Stomach (tissue), 9 donors: ENCODE measurements around the gene FOXP3. TPM values are rescaled to one million over a fixed set of nuclear protein-coding genes. Genes with fewer than 3 reads are reported as not detected.

ENCODE experiments used
- DNase-seq, 2 donors: peaks; one replicate each; pipeline versions ENCODE4 v3.0.0 to v3.0.0-alpha.2; 2013 to 2019
- H3K27ac ChIP-seq, 5 donors: fragments of 200-600 bp in 4 of 5; sonication (generic) in 4 of 5; one replicate each; pipeline ENCODE4 v1.5.1; 2013 to 2019; ENCODE audit warnings: mild to moderate bottlenecking in 1 of 5, moderate library complexity in 1 of 5
- H3K27me3 ChIP-seq, 3 donors: fragments of 200-600 bp; sonication (generic); one replicate each; pipeline ENCODE4 v1.5.1; 2017 to 2019; ENCODE audit warnings: mixed run types in 1 of 3
- H3K36me3 ChIP-seq, 4 donors: fragments of 200-600 bp; sonication (generic); 1 replicate in 3 of 4; 2 replicates in 1 of 4; pipeline ENCODE4 v1.5.1; 2016 to 2019
- H3K4me1 ChIP-seq, 4 donors: fragments of 200-600 bp; sonication (generic); one replicate each; pipeline ENCODE4 v1.5.1; 2016 to 2019
- H3K4me3 ChIP-seq, 4 donors: fragments of 200-600 bp; sonication (generic) in 3 of 4; one replicate each; pipeline ENCODE4 v1.5.1; 2016 to 2019; ENCODE audit warnings: mild to moderate bottlenecking in 1 of 4
- H3K9me3 ChIP-seq, 4 donors: fragments of 200-600 bp; sonication (generic); one replicate each; pipeline ENCODE4 v1.5.1; 2016 to 2019
- EP300 ChIP-seq: sonication (generic); formaldehyde crosslinking; IDR thresholded peaks from one replicate; pipeline ENCODE4 v1.6.1; 2017; ENCODE audit warnings: antibody characterized with exemption
- POLR2A ChIP-seq, 4 donors: fragments of 450-650 bp; IDR thresholded peaks; one replicate each; pipeline ENCODE4 v1.6.1; 2016; ENCODE audit warnings: antibody characterized with exemption in 4 of 4, control low read depth in 2 of 4, mild to moderate bottlenecking in 1 of 4, moderate library complexity in 1 of 4
- POLR2AphosphoS5 ChIP-seq, 3 donors: sonication (generic); formaldehyde crosslinking; IDR thresholded peaks; one replicate each; pipeline ENCODE4 v1.6.1; 2016; ENCODE audit warnings: antibody characterized with exemption in 3 of 3
- WGBS, 5 donors: extraction: QIAGEN DNeasy Blood & Tissue Kit in 3 of 5; methylation state at CpG; one replicate each; pipeline versions ENCODE4 v1.1.5 to v1.1.7; 2013 to 2018; 5-methylcytosine and 5-hydroxymethylcytosine counted together
- intact Hi-C: fragments of 100-400 bp; cut with DNase I; formaldehyde crosslinking; loops from one replicate; pipeline ENCODE4 v1.15.1; 2023; ENCODE audit warnings: low total_unique reads
- polyA plus RNA-seq, 3 donors: library from polyadenylated mRNA; stranded (reverse); fragments of 200-250 nt; gene quantifications; one replicate each; pipeline ENCODE4 v1.2.3, GENCODE V29; 2013
- total RNA-seq, 5 donors: library from RNA; depleted of rRNA; stranded (reverse); fragments of >200 nt; gene quantifications; one replicate each; pipeline versions ENCODE4 v1.1.0 to v1.2.3, GENCODE V29; 2014 to 2016
- TF ChIP-seq, protein P1 (sequence below), 7 experiments: fragments of 450-650 bp in 4 of 7; fragments of 200-600 bp in 3 of 7; sonication (generic) in 3 of 7; IDR thresholded peaks; one replicate each; pipeline ENCODE4 v1.5.1; 2016 to 2019; ENCODE audit warnings: antibody characterized with exemption in 7 of 7, control low read depth in 2 of 7, mild to moderate bottlenecking in 1 of 7
- donor health status: healthy with polysubstance abuse.
- donor health status: Bipolar disorder and iron deficiency.
- donor health status: healthy.

Gene FOXP3
- total and polyA plus RNA-seq, 8 donors = 0.12 to 0.88 TPM; not detected in 6

DNA sequence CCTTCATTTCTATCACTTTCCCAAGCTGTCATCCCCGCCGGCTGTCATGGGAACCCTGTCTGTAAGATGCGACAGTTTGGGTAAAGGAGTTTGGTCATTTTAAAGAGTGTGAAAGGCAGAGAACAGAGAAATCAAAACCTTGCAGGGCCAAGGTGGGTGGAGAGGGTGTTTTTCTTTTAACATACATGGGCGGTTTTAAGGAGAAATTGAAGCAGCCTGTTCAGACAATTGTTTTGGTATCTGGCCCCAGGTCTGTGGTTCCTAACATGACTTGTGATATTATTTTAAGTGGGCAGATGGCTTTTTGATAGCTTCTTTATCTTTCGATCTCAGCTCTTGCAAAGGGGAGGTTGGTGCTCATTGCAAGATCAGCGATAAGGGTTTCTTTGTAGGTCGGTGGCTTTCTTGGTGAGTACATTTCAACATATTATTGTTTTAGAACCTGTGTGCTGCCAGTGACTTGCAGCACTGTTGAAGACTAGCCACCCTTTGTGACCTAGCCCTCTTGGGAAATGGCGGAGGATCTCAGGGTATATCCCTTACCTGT, 8.7 kb upstream of the FOXP3 start:
- Histone ChIP-seq H3K27ac (peak overlapping the region in 1 of 5 donors; percentile 38), H3K36me3 (no peaks in the 10 kb centered on the region), H3K27me3 (no peaks in the 10 kb centered on the region), H3K4me3 (no peak overlapping the region), H3K4me1 (peaks cover 5 to 45% (median 33%) of the 10 kb centered on the region in 4 donors), H3K9me3 (no peaks in the 10 kb centered on the region)
- TF ChIP-seq EP300 (no peak), POLR2AphosphoS5 (IDR thresholded peaks at IDR 0.05) (no peak), POLR2A (IDR thresholded peaks at IDR 0.05) (no peak)
- TF ChIP-seq, protein P1, sequence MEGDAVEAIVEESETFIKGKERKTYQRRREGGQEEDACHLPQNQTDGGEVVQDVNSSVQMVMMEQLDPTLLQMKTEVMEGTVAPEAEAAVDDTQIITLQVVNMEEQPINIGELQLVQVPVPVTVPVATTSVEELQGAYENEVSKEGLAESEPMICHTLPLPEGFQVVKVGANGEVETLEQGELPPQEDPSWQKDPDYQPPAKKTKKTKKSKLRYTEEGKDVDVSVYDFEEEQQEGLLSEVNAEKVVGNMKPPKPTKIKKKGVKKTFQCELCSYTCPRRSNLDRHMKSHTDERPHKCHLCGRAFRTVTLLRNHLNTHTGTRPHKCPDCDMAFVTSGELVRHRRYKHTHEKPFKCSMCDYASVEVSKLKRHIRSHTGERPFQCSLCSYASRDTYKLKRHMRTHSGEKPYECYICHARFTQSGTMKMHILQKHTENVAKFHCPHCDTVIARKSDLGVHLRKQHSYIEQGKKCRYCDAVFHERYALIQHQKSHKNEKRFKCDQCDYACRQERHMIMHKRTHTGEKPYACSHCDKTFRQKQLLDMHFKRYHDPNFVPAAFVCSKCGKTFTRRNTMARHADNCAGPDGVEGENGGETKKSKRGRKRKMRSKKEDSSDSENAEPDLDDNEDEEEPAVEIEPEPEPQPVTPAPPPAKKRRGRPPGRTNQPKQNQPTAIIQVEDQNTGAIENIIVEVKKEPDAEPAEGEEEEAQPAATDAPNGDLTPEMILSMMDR (IDR thresholded peaks at IDR 0.05) = no peak
- intact Hi-C loops = no loop called here
- no peak for DNase-seq
- WGBS, 5 donors = 70 to 80% (median 77%) methylated on average over 8 of the region's 8 CpGs

DNA sequence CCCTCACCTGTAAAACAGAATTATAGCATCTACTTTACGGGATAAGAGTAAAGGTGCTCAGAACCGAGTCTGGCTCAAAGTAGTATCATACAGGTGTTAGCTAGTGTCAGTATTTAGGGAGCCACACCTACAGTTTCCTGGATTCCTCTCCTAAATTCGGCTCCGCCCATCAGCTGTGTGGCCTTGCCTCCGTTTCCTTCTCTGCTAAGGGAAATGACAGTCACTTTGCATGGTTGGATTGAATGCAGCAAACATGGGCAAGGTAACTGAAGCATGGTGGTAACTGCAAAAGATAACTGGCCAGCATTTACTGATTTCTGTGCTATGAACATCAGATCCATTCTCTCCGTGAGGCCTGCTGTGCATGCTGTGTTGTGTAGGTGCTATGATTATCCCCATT, 7.9 kb upstream of the FOXP3 start:
- TF ChIP-seq EP300 (no peak), POLR2AphosphoS5 (IDR thresholded peaks at IDR 0.05) (no peak), POLR2A (IDR thresholded peaks at IDR 0.05) (no peak)
- no peaks in the 10 kb centered on the region for H3K36me3 ChIP-seq
- WGBS, 5 donors = 35 to 57% (median 46%) methylated on average over 6 of the region's 6 CpGs
- intact Hi-C loops = no loop called here
- no peaks in the 10 kb centered on the region for H3K9me3 ChIP-seq
- peak overlapping the region in 1 of 5 donors; percentile 38 for H3K27ac ChIP-seq
- no peaks in the 10 kb centered on the region for H3K27me3 ChIP-seq
- H3K4me3 ChIP-seq = peak overlapping the region in 2 of 4 donors; percentile 19 to 65
- DNase-seq = no peak
- H3K4me1 ChIP-seq = peaks cover 5 to 45% (median 33%) of the 10 kb centered on the region in 4 donors

DNA sequence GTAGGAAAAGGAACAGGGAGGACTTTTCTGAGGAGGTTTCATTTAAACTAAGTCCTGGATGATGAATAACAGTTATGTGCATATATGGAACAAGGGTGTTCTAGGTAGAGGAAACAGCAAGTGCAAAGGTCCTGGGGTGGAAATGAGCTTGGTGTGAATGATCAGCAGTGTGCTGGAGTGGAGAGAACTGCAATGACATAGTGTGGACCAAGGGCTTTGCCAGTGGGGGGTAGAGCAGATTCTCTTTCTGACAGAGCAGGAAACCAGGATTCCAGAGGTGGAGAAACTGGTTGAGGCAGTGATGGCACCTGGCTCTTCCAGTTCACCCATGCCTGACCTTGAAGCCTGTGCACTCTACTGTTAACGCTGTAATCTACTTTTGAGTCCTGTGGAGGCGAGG, 6.8 kb upstream of the FOXP3 start:
- no peaks in the 10 kb centered on the region for H3K36me3 ChIP-seq
- TF ChIP-seq, protein P1 (IDR thresholded peaks at IDR 0.05) = no peak
- TF ChIP-seq EP300 (no peak), POLR2AphosphoS5 (IDR thresholded peaks at IDR 0.05) (no peak), POLR2A (IDR thresholded peaks at IDR 0.05) (no peak)
- intact Hi-C loops = no loop called here
- H3K27me3 ChIP-seq = no peaks in the 10 kb centered on the region
- H3K9me3 ChIP-seq = no peaks in the 10 kb centered on the region
- H3K4me1 ChIP-seq = peaks cover 5 to 39% (median 32%) of the 10 kb centered on the region in 4 donors
- peak overlapping the region in 2 of 4 donors; percentile 65 to 66 for H3K4me3 ChIP-seq
- WGBS, 5 donors = 35 to 71% (median 55%) methylated on average over 1 to 2 of the region's 2 CpGs
- H3K27ac ChIP-seq = peak overlapping the region in 1 of 5 donors; percentile 92
- DNase-seq = peak in 1 of 2 donors; percentile 35

DNA sequence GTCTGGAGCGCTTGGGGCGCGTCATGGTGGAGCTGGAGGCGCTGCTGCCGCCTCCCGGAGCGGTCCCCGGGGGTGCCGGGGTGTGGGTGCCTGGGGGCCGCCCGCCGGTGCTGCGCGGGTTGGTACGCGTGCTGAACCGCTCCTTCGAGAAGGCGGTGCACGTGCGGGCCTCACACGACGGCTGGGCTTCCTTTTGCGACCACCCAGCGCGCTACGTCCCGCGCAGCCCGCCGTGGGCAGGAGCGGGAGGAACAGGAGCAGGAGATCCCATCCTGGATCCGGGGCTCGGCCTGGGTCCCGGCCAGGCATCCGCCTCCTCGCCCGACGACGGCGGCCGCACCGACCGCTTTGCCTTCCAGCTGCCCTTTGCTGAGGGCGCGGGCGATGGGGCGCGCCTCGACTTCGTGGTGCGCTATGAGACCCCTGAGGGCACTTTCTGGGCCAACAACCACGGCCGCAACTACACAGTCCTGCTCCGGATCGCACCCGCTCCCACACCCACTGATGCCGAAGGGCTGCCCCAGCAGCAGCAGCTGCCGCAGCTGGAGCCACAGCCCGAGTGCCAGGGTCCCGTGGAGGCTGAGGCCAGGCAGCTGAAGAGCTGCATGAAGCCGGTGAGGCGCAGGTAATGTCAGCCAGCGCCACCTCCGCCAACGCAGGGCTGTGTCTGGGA, 5.9 kb upstream of the FOXP3 start:
- Histone ChIP-seq H3K4me1 (peaks cover 5 to 39% (median 32%) of the 10 kb centered on the region in 4 donors), H3K27me3 (no peaks in the 10 kb centered on the region), H3K27ac (peak overlapping the region; percentile 90 to 98 (median 92)), H3K4me3 (peak overlapping the region; percentile 64 to 71 (median 66)), H3K36me3 (no peaks in the 10 kb centered on the region), H3K9me3 (no peaks in the 10 kb centered on the region)
- intact Hi-C loops = no loop called here
- DNase-seq = peak in 1 of 2 donors; percentile 30
- 43 to 95% (median 73%) methylated on average over 3 to 55 of the region's 66 CpGs for WGBS, 5 donors
- no peak for TF ChIP-seq EP300
- TF ChIP-seq, protein P1 (IDR thresholded peaks at IDR 0.05) = no peak
- no peak for TF ChIP-seq POLR2AphosphoS5 (IDR thresholded peaks at IDR 0.05)
- no peak for TF ChIP-seq POLR2A (IDR thresholded peaks at IDR 0.05)
